Uterus (tissue), 2 donors: Measurements from ENCODE around the gene NTRK3.

ENCODE experiments used
- CTCF ChIP-seq, 4 experiments: fragments of 200-600 bp in 2 of 4; fragments of 450-650 bp in 2 of 4; sonication (generic) in 2 of 4; IDR thresholded peaks; one replicate each; pipeline ENCODE4 v1.5.1; 2016 to 2019; ENCODE audit warnings: antibody characterized with exemption in 4 of 4, mild to moderate bottlenecking in 2 of 4, moderate library complexity in 1 of 4
- POLR2A ChIP-seq, 2 donors: fragments of 450-650 bp; IDR thresholded peaks; one replicate each; pipeline ENCODE4 v1.6.1; 2016; ENCODE audit warnings: antibody characterized with exemption in 2 of 2, mild to moderate bottlenecking in 1 of 2, moderate library complexity in 1 of 2

- TF ChIP-seq CTCF (IDR thresholded peaks at IDR 0.05) = no peak
- no peak for TF ChIP-seq POLR2A (IDR thresholded peaks at IDR 0.05)
These were observed 407.4 kb downstream of the NTRK3 start for GRCh38 chr15:87849181-87849580.
